ENCODE results near the gene RAB4B. TPM values are rescaled to one million over a fixed set of nuclear protein-coding genes. Genes with fewer than 3 reads are reported as not detected.
"Not testable (repeated sequence)": the region's sequence is repeated elsewhere in the genome, so short reads cannot be mapped to it uniquely, and the experiment has no call there.

The RAB4B gene
- total RNA-seq, 2 donors from 2014 or later, result 14.6 to 23.6 TPM

DNA sequence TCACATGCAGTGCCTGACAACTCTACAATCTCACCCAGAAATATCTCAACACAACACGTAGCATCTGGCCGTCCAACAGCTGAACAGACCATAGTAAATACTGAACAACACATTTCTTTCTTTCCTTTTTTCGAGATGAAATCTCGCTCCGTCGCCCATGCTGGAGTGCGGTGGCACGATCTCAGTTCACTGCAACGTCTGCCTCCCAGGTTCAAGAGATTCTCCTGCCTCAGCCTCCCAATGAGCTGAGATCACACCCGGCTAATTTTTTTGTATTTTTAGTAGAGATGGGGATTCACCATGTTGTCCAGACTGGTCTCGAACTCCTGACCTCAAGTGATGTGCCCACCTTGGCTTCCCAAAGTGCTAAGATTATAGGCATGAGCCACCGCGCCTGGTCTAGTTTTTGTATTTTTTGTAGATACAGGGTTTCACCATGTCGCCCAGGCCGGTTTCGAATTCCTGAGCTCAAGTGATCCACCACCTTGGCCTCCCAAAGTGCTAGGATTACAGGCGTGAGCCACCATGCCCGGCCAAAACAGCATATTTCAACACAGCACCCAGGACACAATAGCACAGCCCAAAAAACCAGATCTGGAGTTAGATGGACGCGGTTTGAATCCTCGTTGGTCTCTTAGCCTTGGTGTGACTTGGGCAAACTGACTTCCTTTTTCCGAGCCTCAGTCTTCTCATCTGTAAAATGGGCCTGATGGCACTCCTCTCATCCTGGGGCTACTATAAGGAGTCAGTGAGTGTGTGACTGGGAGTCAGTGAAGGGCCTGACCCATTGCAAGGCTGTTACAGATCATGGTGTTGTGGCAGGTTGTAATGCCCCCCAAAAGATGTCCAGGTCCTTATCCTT lies 49.6 kb downstream of the RAB4B start:
- H3K4me1 ChIP-seq, result peaks cover 0 to 10% of the 10 kb centered on the region in 2 donors
- H3K27ac ChIP-seq, result no peak overlapping the region
- no peak for DNase-seq (ENCODE audit: low spot score)
- no peaks in the 10 kb centered on the region for H3K36me3 ChIP-seq
- H3K4me3 ChIP-seq, result no peak overlapping the region
- no peaks in the 10 kb centered on the region for H3K9me3 ChIP-seq
- TF ChIP-seq, protein P1, sequence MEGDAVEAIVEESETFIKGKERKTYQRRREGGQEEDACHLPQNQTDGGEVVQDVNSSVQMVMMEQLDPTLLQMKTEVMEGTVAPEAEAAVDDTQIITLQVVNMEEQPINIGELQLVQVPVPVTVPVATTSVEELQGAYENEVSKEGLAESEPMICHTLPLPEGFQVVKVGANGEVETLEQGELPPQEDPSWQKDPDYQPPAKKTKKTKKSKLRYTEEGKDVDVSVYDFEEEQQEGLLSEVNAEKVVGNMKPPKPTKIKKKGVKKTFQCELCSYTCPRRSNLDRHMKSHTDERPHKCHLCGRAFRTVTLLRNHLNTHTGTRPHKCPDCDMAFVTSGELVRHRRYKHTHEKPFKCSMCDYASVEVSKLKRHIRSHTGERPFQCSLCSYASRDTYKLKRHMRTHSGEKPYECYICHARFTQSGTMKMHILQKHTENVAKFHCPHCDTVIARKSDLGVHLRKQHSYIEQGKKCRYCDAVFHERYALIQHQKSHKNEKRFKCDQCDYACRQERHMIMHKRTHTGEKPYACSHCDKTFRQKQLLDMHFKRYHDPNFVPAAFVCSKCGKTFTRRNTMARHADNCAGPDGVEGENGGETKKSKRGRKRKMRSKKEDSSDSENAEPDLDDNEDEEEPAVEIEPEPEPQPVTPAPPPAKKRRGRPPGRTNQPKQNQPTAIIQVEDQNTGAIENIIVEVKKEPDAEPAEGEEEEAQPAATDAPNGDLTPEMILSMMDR (IDR thresholded peaks at IDR 0.05), result no peak
- H3K27me3 ChIP-seq, result no peaks in the 10 kb centered on the region

DNA sequence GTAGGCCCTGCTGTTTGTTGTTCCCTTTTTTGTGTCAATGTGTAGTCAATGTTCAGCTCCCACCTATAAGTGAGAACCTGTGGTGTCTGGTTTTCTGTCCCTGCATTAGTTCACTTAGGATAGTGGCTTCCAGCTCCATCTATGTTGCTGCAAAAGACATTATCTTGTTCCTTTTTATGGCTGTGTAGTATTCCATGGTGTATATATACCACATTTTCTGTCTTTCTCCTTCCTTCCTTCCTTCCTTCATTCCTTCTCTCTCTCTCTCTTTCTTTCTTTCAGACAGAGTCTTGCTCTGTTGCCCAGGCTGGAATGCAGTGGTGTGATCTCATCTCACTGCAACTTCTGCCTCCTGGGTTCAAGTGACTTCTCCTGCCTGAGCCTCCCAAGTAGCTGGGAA lies 51.2 kb downstream of the RAB4B start:
- Histone ChIP-seq H3K36me3 (no peaks in the 10 kb centered on the region), H3K27ac (no peak overlapping the region), H3K4me3 (no peak overlapping the region), H3K27me3 (no peaks in the 10 kb centered on the region), H3K9me3 (no peaks in the 10 kb centered on the region), H3K4me1 (peaks cover 0 to 3% of the 10 kb centered on the region in 2 donors)
- DNase-seq (ENCODE audit: low spot score), result no peak
- TF ChIP-seq, protein P1 (IDR thresholded peaks at IDR 0.05), result no peak

DNA sequence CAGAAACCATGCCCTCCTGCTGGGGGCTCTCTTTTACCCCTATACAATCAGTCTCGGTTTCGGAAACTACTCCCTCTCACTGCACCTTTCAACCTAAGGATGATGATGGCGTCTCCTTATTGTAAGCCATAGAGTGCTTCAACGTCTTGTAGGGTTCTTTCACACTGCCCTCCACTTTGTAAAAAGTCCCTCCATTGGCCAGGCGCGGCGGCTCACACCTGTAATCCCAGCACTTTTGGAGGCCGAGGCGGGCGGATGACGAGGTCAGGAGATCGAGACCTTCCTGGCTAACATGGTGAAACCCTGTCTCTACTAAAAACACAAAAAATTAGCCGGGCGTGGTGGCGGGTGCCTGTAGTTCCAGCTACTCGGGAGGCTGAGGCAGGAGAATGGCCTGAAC lies 52.7 kb downstream of the RAB4B start:
- not testable (repeated sequence) for H3K4me3 ChIP-seq; H3K9me3 ChIP-seq; H3K4me1 ChIP-seq; H3K27ac ChIP-seq; H3K36me3 ChIP-seq; H3K27me3 ChIP-seq; DNase-seq (ENCODE audit: low spot score)

DNA sequence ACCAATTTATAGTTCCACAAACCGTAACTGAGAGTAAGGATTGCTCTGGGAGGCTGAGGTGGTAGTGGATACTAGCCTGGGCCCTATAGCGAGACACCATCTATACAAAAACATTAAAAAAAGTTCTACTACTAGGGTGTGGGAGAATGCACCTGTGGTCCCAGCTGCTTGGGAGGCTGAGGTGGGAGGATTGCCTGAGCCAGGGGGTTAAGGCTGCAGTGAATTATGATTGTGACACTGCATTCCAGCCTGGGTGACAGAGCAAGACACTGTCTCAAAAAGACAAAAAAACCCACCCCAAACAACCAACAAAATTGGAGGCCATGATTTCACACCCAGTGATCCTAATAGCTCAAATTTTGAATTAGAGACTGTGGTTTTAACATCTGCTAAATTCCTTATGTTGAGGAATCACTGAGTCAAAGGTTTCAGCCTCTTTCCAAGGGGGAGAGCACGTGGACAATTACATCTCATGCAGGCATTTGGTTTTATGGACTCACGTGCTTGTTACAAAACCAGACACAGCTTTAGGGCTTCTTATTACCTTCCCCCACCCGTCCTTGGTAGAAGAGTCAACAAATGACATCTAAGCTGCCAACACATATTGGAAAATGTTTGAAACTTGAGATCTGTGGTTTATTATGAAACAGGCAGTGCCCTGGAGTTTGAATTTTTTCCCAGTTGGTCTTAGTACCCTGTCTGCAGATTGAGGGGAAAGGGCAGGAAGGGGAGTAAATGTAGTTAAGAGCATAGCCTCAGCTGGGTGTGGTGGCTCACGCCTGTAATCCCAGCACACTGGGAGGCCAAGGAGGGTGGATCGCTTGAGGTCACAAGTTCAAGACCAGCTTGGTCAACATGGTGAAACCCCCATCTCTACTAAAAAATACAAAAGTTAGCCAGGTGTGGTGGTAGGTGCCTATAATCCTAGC lies 53.7 kb downstream of the RAB4B start:
- no peaks in the 10 kb centered on the region for H3K36me3 ChIP-seq
- H3K27me3 ChIP-seq, result no peaks in the 10 kb centered on the region
- no peak overlapping the region for H3K4me3 ChIP-seq
- DNase-seq (ENCODE audit: low spot score), result no peak
- TF ChIP-seq, protein P1 (IDR thresholded peaks at IDR 0.05), result no peak
- no peaks in the 10 kb centered on the region for H3K9me3 ChIP-seq
- no peak overlapping the region for H3K27ac ChIP-seq
- H3K4me1 ChIP-seq, result peaks cover 0 to 3% of the 10 kb centered on the region in 2 donors

DNA sequence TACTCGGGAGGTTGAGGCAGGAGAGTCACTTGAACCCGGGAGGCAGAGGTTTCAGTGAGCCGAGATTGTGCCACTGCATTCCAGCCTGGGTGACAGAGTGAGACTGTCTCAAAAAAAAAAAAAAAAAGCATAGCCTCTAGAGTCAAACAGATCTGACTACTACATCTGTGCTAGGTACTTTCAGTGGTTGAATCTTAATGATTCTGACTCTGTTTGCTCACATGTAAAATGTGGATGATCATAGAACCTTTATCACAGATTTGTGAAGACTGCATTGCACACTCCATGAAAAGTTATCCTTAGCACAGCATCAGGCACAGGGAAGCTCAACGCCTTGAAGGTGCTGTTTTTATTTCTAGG lies 54.4 kb downstream of the RAB4B start:
- not testable (repeated sequence) for H3K4me1 ChIP-seq; H3K36me3 ChIP-seq; H3K9me3 ChIP-seq; DNase-seq (ENCODE audit: low spot score); H3K27me3 ChIP-seq; H3K27ac ChIP-seq; H3K4me3 ChIP-seq

DNA sequence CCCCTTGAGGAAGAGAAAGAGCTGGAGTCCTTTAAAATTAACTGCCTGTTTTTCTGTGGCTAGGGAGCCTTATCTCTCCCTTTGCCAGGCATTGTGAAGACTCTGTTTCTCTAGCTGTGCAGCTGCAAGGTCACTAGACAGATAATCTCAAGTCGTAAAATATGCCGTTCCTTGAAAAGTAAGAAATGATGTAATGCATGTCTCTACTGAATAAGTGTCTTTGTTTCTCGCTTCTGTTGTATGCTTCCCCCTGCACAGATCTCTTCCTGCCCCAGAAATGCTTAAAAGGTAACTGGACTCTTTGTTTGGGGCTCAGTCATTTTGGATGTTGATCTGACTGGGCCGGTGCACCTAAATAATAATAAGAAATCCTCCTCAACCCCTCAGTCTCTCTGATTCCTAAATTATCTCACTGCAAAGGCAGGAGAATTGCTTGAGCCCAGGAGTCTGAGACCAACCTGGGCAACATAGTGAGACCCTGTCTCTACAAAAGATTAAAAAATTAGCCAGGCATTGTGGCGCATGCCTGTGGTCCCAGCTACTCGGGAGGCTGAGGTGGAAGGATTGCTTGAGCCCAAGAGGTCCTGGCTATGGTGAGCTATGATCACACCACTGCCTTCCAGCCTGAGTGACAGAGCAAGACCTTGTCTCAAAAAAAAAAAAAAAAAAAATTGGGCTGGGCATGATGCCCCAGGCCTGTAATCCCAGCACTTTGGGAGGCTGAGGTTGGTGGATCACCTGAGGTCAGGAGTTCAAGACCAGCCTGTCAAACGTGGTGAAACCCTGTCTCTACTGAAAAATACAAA lies 55.9 kb downstream of the RAB4B start:
- not testable (repeated sequence) for H3K27me3 ChIP-seq; H3K4me3 ChIP-seq; DNase-seq (ENCODE audit: low spot score); H3K4me1 ChIP-seq; H3K27ac ChIP-seq; H3K9me3 ChIP-seq; H3K36me3 ChIP-seq

Data from right atrium auricular region (tissue), 2 donors.